HG03565 (cell line): ENCODE measurements around the gene ADGRF5.
"Not testable (repeated sequence)": the region's sequence is repeated elsewhere in the genome, so short reads cannot be mapped to it uniquely, and the experiment has no call there.

Experiments used
- ATAC-seq: cut with Tn5 transposase; IDR thresholded peaks from one replicate; pipeline ENCODE4 v1.9.1; 2021; ENCODE audit warnings: mild to moderate bottlenecking, moderate library complexity; ENCODE audit not compliant: unreplicated experiment

The ADGRF5 gene

GRCh38 chr6:46895930-46896329 is 25.8 kb downstream of the ADGRF5 start:
- no peak for ATAC-seq

- no peak for ATAC-seq
Measured at GRCh38 chr6:46894433-46894832, 27.3 kb downstream of the ADGRF5 start.

- ATAC-seq: no peak
Measured at GRCh38 chr6:46893648-46894047, 28.1 kb downstream of the ADGRF5 start.

- no peak for ATAC-seq
Measured at GRCh38 chr6:46891252-46891795, 30.4 kb downstream of the ADGRF5 start.

- ATAC-seq: no peak
Measured at GRCh38 chr6:46888578-46888977, 33.2 kb downstream of the ADGRF5 start.

- ATAC-seq: no peak
Measured at GRCh38 chr6:46888031-46888430, 33.7 kb downstream of the ADGRF5 start.

GRCh38 chr6:46882645-46883044 is 39.1 kb downstream of the ADGRF5 start:
- ATAC-seq: no peak

- ATAC-seq: no peak
Measured at GRCh38 chr6:46879003-46879402, 42.7 kb downstream of the ADGRF5 start.

- ATAC-seq: no peak
Measured at GRCh38 chr6:46876126-46876525, 45.6 kb downstream of the ADGRF5 start.

GRCh38 chr6:46867411-46867810 is 54.3 kb downstream of the ADGRF5 start:
- ATAC-seq: no peak

GRCh38 chr6:46865221-46865620 is 56.5 kb downstream of the ADGRF5 start:
- no peak for ATAC-seq

- ATAC-seq: no peak
Measured at GRCh38 chr6:46863791-46864190, 57.9 kb downstream of the ADGRF5 start.

- ATAC-seq: no peak
Measured at GRCh38 chr6:46862381-46862780, 59.4 kb downstream of the ADGRF5 start.

- peak; percentile 56 for ATAC-seq
Measured at GRCh38 chr6:46855966-46856365, 65.8 kb downstream of the ADGRF5 start.

GRCh38 chr6:46851576-46851975 is 70.2 kb downstream of the ADGRF5 start:
- ATAC-seq: not testable (repeated sequence)

GRCh38 chr6:46850792-46851191 is 70.9 kb downstream of the ADGRF5 start:
- no peak for ATAC-seq

- no peak for ATAC-seq
Measured at GRCh38 chr6:46849361-46849690, 72.4 kb downstream of the ADGRF5 start.

- peak; percentile 82 for ATAC-seq
Measured at GRCh38 chr6:46848684-46849360, 72.9 kb downstream of the ADGRF5 start.

- ATAC-seq: no peak
Measured at GRCh38 chr6:46845126-46845525, 76.6 kb downstream of the ADGRF5 start.

GRCh38 chr6:46842252-46842846 is 79.4 kb downstream of the ADGRF5 start:
- ATAC-seq: not testable (repeated sequence)

- ATAC-seq: no peak
Measured at GRCh38 chr6:46838033-46838432, 83.7 kb downstream of the ADGRF5 start.

GRCh38 chr6:46834991-46835390 is 86.7 kb downstream of the ADGRF5 start:
- not testable (repeated sequence) for ATAC-seq
